Activated CD8-positive, alpha-beta memory T cell treated with anti-CD3 and anti-CD28 coated beads, Interleukin-2, amount 50 U/mL, for 24 hours (primary cell): Measurements from ENCODE around the gene HIPK2.

ENCODE experiments used
- DNase-seq: peaks from one replicate; pipeline ENCODE4 v3.0.0-alpha.2; 2020; ENCODE audit errors: extremely low read depth

HIPK2 gene

DNA sequence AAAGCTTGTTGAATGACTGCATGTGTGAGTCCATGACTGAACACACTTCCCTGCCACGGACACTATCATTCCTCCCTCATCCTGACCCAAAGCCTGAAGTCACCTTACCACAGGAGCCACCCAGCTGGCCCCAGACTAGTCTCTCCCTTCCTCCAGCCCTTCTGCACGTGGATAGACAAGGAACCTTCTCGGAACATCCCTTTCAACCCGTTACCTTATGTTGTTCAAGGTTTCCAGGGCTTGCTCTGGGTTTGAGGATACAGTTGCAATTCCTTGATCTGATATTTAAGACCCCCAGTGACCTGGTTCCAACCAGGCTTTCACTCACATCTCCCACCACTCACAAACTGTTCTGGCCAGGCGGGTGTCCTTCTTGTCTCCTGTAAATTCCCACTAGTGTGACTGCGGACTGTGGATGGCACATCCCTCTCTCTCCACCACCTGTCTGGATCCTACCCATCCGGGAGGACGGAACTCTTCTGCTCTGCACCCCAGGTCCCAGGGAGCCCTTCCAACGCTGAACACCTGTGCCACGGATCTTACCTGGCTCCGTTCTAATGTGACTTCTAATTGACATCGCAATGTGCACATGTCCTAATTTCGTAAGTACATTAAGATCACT is 62.5 kb downstream of the HIPK2 start:
- no peak for DNase-seq

DNA sequence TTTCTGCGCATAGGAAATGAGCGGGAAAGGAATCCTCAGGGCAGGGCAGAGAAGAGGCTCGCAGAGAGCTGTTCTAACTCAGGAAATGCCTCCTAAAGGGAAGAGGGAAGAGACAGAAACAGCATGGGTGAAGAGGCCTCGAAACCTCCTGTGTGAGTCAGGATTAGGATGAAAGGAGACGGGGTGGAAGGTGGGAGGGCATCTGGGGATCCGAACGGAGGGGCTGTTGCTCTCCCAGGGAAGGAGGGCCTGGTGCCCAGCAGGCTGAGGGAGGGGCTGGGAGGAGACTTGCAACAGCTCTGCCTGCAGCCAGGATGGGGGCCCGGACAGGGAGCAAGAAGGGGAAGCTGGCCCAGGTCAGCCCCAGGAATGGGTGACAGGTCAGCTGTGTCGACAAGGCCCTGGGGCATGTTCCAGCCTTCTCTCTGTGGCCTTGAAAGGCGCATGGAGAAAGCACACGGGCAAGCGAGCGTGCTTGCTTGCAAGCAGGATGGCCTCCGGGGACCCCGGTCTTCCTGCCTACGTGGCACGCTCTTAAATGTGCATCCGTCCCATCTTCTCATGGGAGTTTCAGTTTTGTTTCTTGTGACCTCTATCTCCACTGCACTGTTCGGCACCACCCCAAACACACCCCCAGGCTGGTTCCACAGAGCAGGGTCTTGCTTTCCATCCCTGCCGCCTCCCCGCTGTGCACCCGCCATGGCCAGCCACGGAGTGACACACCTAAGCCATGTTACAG is 63.5 kb downstream of the HIPK2 start:
- DNase-seq: no peak

DNA sequence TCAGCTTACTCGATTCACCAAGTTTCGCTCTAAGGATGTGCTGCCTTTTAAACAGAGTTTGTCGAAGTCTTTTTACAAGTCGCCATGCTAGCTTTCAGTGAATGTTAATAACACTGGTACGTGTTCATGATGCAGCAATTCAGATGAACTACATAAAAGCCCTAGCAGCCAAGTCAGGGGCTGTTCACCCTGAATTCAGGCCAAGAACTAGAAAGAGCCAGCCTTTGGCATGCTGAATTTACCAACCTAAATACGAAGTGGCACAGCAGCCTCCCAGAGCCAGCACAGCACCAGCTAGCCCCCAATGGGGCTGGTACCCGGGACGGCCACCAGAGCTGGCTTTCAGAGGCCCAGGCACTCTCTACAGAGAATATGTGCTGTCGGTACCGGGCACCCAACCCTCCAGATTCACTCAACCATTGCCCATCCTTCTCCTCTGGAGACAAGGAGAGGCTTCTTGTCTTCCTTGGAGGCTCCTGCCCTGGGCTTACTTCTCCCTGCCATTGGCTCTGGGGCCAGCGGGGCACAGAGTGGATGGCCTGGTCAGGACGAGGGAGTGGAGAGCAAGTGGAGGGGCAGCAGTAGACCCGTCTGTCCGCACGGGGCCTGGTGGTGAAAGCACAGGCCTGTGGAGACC is 64.2 kb downstream of the HIPK2 start:
- no peak for DNase-seq

DNA sequence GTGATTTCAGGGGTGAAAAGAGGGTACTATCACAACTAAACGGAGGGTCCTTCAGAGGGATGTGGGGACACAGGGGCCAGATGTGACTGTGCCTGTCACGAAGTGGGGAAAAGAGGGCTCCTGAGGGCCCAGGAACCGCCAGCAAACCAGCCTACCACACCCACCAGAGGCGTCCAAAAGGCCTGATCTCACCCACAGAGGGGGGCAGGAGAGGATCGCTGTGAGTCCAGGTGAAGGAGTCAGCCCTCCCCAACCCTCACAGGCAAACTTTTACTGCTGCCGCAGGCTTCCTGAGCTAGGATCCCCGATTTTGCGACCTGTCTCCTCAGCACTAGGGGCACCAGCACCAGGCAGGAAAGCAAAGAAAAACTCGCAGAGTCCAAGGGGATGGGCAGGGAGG is 64.7 kb downstream of the HIPK2 start:
- no peak for DNase-seq

DNA sequence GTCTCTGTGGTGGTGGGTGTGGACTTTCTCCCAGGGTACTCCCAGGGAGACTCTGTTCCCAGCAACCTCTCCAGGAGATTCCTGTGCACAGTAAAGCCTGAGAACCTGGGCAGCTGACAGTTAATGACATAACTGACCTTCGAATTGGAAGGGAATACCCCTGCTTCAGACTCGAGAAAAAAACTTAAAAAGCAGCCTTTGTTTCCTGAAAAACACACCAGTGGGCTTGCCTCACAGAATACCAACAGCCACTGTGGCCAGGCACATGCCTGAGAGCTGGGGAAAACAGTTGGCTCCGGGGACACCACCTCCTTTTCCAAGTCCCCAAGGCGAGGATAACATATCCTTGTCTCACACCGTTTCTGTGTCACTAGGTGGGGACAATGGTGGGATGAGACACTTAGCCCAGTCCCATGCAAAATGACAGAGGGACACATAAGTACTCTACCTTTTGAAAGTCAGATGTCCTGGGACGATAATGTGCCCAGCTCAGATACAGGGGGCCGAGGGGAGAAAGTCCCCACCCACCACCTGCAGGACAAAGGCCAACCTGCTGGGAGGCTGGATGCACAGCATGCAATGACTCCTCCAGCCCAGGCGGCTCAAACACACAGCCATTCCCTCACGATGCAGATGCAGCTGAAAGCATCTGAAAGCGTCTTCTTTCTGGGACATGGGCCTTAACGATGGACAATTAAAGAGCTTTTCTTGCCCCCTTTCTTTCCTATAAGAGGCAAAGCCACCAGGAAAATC is 65.6 kb downstream of the HIPK2 start:
- DNase-seq: no peak

DNA sequence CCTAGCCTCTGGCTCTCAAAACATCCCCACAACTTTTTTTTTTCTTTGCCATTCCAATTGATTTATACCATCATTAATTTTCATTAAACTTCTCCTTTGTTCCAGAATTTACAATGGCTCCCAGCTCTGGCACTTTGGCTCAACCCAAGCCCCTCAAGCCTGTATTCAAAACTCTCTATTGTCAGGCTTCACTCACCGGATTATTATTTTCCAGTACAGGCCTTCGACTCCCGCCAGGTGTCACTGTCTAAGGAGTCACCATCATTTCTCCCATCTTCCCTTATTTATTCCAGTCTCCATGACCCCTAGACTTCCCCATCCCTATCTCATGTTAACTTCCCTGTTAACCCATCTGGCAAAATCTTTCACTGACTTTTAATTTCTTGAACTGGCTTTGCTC is 67.8 kb downstream of the HIPK2 start:
- DNase-seq: no peak

DNA sequence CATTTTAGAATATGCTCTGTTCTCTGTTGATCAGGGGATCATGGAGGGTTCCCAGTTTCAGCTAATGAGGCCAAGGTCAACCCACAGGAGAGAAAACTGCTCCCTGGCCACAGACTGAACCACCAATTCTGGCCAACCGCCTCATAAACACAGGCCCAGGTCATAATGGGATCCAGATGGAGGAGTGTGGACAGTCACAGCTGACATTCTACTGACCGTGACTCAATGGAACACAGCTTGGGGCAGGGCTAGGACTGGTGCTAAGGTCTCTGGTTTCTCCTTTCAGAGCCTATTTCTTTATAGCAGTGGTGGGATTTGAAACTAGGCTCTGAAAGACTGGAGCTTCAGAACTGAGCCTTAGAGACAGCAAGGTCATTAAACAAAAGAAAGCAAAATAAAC is 68.3 kb downstream of the HIPK2 start:
- no peak for DNase-seq

DNA sequence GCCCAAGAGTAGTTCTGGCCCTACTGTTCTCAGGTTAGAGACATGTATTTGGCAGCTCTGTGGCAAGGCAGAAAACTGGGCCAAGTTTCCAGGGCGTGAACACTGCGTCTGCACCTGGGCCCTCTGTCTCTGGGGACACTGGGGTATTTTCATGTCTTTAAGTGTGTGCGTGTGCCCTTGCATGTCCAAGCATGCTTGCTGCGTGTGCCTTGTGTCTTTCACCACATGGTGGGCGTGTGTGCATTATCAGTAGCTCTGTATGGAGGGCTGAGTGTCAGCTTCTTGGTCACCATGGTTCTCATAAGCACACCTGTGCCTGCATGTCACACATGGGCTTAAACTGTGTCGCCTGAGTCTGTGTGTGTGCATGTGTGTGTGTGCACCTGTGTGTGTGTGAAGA is 69.3 kb downstream of the HIPK2 start:
- no peak for DNase-seq

DNA sequence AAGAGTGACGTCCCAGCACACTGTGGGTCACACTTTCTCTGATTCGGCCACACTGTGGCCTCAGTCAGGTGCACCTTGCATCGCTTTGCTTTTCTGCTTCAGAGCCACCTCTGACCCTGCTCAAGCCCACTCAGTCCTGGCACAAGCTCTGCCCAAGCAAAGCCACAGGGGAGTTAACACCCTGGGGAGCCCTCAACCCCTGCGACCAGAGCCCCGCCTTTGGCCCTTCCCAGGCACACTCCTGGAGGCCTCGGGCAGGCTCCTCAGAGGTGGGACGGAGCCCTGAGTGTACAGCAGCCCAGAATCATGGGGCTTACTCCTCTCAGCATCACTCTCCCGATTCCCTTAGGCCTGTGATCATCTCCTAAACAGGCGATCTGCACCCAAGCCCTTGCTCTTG is 71.0 kb downstream of the HIPK2 start:
- DNase-seq: no peak

DNA sequence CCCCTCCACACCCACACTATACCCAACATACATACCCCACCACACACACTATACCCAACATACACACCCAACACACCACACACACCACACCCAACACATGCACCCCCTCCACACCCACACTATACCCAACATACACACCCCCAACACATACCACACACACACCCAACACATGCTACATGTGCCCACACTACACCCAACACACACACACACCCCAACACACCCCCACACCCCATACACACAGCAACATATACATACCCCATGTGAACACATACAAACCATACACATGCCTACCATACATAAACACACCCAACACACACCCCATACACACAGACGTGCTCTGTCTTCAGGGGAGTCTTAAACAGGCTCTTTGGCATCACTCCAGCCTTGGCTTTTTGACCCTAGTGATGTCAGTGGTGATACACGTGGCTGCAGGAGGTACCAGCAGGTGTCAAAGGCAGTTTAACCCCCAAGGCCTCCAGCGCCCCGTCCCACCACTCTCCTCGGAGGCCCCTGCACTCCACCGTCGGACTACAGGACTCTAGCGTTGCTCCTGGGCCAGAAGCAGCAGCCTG is 73.4 kb downstream of the HIPK2 start:
- no peak for DNase-seq

DNA sequence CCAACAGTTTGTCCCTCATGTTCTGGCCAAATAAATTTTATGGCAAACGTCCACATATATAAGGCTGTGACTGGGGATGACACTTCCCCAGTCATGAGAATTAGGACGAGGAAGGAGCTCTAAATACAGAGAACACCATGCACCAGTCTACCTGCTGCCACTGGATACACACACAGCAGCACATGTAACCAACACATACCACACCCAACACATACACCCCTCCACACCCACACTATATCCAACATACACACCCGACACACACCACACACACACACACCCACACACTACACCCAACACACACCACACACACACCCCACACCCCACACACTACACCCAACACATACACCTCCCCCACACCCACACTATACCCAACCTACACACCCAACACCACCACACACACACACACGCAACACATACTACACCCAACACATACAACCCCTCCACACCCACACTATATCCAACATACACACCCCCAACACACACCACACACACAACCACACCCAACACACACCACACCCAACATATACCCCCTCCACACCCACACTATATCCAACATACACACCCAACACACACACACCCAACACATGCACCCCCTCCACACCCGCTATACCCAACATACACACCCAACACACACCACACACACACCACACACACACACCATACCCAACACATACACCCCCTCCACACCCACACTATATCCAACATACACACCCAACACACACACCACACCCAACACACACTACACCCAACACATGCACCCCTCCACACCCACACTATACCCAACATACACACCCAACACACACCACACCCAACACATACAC is 74.1 kb downstream of the HIPK2 start:
- no peak for DNase-seq

DNA sequence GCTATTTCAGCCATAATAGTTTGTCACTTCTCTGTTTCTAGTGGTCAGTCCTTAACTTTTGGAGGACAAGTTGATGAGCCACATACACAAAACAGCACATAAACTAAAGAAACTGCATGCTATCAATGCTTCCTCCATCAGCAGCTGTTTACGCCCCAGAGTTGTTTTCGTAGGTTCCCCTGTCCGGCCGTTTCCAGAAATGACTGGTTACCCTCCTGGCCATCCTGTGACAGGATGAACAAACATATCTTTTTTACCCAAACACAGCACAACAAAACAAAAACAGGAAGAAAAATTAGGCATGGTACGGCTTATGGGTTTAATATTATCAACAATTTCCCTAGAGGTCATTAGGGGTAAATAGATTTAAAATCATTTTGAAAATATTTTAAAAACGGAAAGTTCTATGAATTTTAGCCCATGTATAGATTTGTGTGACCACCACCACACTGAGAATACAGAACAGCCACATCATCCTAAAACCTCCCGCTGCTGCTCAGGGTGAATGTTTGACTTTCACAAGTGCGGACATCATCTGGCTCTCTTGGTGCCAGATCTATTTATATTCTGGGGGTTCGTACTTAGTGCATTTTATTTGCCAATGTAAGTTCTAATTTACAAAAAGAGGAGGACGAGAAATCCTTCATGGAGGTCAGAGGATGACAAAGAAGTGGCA is 74.8 kb downstream of the HIPK2 start:
- DNase-seq: no peak

DNA sequence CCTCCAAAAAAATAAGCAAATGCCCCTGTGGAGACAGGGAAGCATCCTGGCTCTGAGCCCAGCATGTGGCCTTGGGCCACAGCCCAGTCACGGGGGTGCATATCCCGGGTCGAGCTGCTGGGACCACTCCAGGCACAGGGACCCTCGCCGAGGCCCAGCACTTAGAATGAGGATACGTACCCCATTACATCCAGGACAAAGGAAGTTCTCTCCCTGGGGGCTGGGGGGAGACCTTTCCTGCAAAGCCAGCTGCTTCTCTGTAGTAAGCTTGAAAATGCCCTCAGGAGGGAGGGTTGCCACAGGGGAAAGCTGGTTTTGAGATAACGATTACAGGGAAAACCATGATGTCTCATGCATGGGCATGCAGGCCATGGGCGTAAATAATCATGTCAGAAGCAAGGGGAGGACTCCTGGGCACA is 75.5 kb downstream of the HIPK2 start:
- DNase-seq: no peak

DNA sequence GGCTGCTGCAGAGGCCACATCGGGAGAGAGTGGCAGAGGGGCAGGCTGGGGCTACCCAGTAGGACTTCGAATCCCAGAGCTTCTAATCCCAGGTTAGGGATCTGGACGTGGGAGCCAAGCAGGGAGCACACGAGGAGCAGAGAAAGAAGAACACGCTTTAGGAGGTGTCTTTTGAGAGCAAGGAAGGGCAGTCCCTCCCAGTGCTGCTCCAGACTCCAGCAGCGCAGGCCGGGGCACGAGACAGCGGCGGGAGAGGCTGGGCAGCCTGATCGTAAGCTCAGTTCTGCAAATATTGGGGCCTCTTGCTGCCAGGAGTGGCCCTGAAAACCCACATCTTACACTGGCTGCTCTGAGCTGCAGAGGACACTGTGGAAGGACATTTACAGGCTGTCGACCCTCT is 75.9 kb downstream of the HIPK2 start:
- no peak for DNase-seq

DNA sequence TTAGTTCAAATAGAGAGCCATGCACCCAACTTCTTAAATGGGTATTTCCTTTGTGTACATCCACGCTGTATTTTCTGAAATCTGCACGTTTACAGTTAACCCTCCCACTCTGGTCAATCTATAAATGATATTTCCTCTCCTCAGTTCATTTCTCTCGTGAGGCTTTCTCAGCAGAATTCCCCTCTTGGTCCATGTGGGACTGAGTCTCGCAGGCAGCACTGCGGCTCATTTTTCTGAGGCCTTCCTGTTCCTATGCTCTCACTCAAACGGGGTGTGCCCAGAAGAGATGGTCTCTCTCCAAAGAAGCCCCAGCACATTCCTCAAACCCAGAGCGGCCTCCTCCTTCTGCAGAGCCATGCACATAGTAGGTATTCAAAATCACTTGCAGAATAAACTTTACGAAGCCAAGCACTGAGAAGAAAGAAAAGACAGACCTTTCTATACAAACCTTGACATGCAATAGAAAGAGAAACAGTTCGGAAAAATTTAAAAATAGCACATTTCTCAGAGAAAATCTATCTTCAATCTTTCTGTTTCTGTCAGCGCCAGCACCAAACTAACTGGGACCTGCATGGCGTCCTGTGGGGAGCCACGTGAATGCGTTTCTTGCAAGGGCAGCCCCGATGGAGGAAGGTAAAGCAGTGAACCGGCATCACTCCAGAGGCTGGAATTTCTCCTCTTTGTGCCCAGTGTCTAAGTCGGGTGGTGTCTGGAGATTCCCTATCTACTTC is 77.1 kb downstream of the HIPK2 start:
- DNase-seq: no peak

DNA sequence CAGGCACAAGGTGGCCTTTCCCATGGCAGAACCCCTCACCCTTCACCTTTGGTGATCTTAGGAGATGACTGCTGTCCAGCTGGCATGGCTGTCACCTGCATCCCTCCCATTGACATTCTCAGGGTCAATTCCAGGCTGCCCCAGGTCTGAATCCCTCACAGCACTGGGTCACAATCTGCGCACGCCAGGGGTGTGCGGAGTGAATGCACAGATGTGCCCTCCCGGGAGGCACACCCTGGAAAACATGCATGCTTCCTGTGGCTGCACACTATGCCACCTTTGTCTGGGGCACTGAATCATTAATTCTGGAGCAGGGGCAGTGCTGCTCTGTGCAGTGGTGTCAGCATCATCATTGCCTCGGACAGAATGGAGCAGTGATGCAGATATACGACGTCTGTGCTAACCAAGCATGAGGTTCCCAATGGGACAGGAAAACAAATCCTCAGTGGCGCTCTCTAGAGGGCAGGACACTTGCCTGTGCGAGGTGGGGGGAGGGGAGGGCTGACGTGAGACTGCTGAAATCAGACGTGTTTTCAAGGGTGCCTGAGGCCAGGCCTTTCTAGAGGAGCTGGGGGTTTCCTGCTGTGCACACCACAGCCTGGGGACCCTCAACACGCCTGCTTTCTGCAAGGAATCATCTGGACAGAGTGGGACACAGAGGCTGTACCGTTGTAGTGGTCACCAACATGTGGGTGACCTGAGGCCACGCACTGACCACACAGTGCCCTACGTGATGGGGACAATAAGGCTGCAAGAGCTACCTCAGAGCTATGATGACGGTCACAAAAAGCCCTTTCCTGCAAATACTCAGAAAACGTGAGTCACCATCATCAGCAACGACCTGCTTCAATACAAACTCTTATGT is 77.9 kb downstream of the HIPK2 start:
- no peak for DNase-seq

DNA sequence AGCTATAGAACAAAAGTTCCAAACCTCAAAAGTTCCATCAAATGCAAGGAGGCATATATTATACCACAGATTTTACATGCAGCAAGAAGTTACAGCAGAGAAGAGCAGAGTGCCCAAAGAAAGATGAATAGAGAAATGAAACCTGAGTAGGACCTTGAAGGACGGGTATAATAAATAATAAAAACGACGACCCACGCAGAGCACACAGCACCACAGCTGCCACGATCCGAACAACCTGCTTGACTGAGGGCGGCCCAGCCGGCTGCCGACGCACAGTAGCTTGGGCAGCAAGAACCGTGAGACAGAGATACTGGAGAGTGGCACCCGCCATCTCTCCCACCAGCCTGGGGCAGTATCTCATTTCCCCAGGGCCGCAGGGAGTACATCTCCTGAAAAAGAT is 79.0 kb downstream of the HIPK2 start:
- no peak for DNase-seq

DNA sequence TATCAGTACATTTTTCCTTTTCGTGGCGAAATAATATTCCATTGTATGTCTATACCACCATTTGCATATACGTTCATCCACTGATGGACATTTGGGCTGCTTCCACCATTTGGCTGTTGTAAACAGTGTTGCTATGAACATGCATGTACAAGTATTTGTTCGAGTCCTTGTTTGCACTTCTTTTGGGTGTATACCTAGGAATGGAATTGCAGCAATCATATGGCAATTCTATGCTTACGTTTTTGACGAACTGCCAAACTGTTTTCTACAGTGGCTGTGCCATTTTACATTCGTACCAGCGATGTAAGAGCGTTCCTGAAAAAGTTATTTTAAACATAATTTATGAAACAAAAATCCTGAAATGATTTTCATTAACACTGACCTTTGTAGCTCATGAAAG is 79.5 kb downstream of the HIPK2 start:
- DNase-seq: no peak

DNA sequence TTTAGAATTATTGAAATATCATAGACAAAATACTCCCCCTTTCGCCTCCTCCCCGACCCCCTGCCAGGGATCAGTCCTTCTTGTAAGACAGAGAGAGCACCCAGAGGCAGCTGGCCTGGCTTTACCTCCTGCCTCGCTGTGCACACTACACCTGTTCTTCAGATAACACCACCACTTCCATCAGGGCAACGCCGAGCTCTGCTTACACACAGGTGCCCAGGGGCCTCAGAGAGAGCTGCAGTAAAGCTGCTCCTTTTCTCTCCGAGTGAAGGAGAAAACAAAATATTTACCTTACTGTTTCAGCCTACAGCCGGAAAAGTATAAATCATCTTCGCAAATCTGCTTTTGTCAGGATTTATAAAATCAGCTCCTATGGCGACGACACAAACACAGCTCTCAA is 80.7 kb downstream of the HIPK2 start:
- DNase-seq: no peak
